Globus pallidus (tissue), 1 donor: ENCODE measurements around the gene ABCC2.
"Not testable (repeated sequence)": the region's sequence is repeated elsewhere in the genome, so short reads cannot be mapped to it uniquely, and the experiment has no call there.

ENCODE experiments used
- DNase-seq: peaks from one replicate; pipeline ENCODE4 v3.0.0-alpha.2; 2015; ENCODE audit warnings: low spot score

Gene ABCC2

GRCh38 chr10:99782447-99783286 lies at the start of gene ABCC2:
TSS of gene ABCC2 (plus strand) at chr10:99782640. CDS start at chr10:99782845, 205 bp downstream.
- DNase-seq = no peak

- peak; percentile 12 for DNase-seq
These were observed 49.1 kb upstream of the ABCC2 start for GRCh38 chr10:99733366-99733765.

- DNase-seq = not testable (repeated sequence)
These were observed 48.3 kb upstream of the ABCC2 start for GRCh38 chr10:99734111-99734510.

- DNase-seq = no peak
These were observed 42.2 kb upstream of the ABCC2 start for GRCh38 chr10:99740260-99740659.

- no peak for DNase-seq
These were observed 41.4 kb upstream of the ABCC2 start for GRCh38 chr10:99740933-99741559.

GRCh38 chr10:99742254-99742653 lies 40.2 kb upstream of the ABCC2 start:
- DNase-seq = no peak

- no peak for DNase-seq
These were observed 39.7 kb upstream of the ABCC2 start for GRCh38 chr10:99742701-99743100.

GRCh38 chr10:99743841-99744240 lies 38.6 kb upstream of the ABCC2 start:
- no peak for DNase-seq

- not testable (repeated sequence) for DNase-seq
These were observed 36.3 kb upstream of the ABCC2 start for GRCh38 chr10:99746166-99746565.

- no peak for DNase-seq
These were observed 33.5 kb upstream of the ABCC2 start for GRCh38 chr10:99748823-99749451.

- DNase-seq = no peak
These were observed 31.8 kb upstream of the ABCC2 start for GRCh38 chr10:99750641-99751040.

- DNase-seq = no peak
These were observed 27.8 kb upstream of the ABCC2 start for GRCh38 chr10:99754670-99755069.

- DNase-seq = no peak
These were observed 26.3 kb upstream of the ABCC2 start for GRCh38 chr10:99756159-99756558.

- DNase-seq = no peak
These were observed 24.1 kb upstream of the ABCC2 start for GRCh38 chr10:99758211-99758891.

- DNase-seq = no peak
These were observed 22.1 kb upstream of the ABCC2 start for GRCh38 chr10:99760321-99760720.

- DNase-seq = no peak
These were observed 21.1 kb upstream of the ABCC2 start for GRCh38 chr10:99761365-99761764.

GRCh38 chr10:99765672-99766301 lies 16.7 kb upstream of the ABCC2 start:
- no peak for DNase-seq

GRCh38 chr10:99766302-99766681 lies 16.1 kb upstream of the ABCC2 start:
- DNase-seq = no peak

GRCh38 chr10:99767901-99768300 lies 14.5 kb upstream of the ABCC2 start:
- DNase-seq = no peak

GRCh38 chr10:99768556-99768955 lies 13.9 kb upstream of the ABCC2 start:
- DNase-seq = no peak

GRCh38 chr10:99769706-99770105 lies 12.7 kb upstream of the ABCC2 start:
- no peak for DNase-seq
